CD4-positive, alpha-beta T cell (primary cell): ENCODE results near the gene EVPLL. TPM values are rescaled to one million over a fixed set of nuclear protein-coding genes. Genes with fewer than 3 reads are reported as not detected.

ENCODE experiments used
- microRNA-seq: library from miRNA; unstranded; fragments of <30 nt; microRNA quantifications from one replicate; pipeline ENCODE4 v1.2.0, GENCODE V29; 2021; ENCODE audit warnings: borderline microRNAs expressed, borderline replicate concordance
- total RNA-seq, 174 experiments: library from RNA in 2 of 174; stranded (reverse) in 2 of 174; gene quantifications; one replicate each; pipeline ENCODE4 v1.2.3 and lab custom pipeline; 2021 to 2026

EVPLL gene
- total RNA-seq, 2 experiments from 2014 or later: not detected

Small RNA genes lying within 50 kb of the gene (microRNA-seq; reads per million reads assigned to microRNA genes)
- gene MIR6778: not detected

Other genes with a start within 250 kb of the EVPLL start
- 100 to 1,000 TPM; 117 to 119 TPM for gene ALKBH5, start 193.9 kb upstream of the EVPLL start, total RNA-seq
- 10 to 100 TPM; 10.8 to 11.6 TPM for gene LLGL1, start 152.1 kb upstream of the EVPLL start, total RNA-seq
- 100 to 1,000 TPM; 179 to 190 TPM for gene FLII, start 119.0 kb upstream of the EVPLL start, total RNA-seq
- 10 to 100 TPM; 10.7 to 14.3 TPM for gene MIEF2, start 117.1 kb upstream of the EVPLL start, total RNA-seq
- 10 to 100 TPM; 21.5 to 24.8 TPM for gene TOP3A, start 62.8 kb upstream of the EVPLL start, total RNA-seq
- gene SMCR8, start 62.5 kb upstream of the EVPLL start, total RNA-seq: 10 to 100 TPM; 52.2 to 54.5 TPM
- gene SHMT1, start 14.2 kb upstream of the EVPLL start, total RNA-seq: 1 to 10 TPM; 5.6 to 7.1 TPM
- gene LGALS9C, start 99.0 kb downstream of the EVPLL start, total RNA-seq: not detected